Upper lobe of left lung (tissue), 4 donors: ENCODE measurements around the gene SMARCA1.

Source experiments
- CTCF ChIP-seq, 6 experiments: fragments of 450-650 bp in 4 of 6; fragments of 200-600 bp in 2 of 6; sonication (generic) in 2 of 6; IDR thresholded peaks; one replicate each; pipeline ENCODE4 v1.5.1; 2016 to 2019; ENCODE audit warnings: antibody characterized with exemption in 6 of 6
- POLR2A ChIP-seq, 4 donors: fragments of 450-650 bp; IDR thresholded peaks; one replicate each; pipeline ENCODE4 v1.5.1; 2016 to 2017; ENCODE audit warnings: antibody characterized with exemption in 4 of 4, mild to moderate bottlenecking in 2 of 4
- POLR2AphosphoS5 ChIP-seq, 2 donors: sonication (generic); formaldehyde crosslinking; IDR thresholded peaks; one replicate each; pipeline ENCODE4 v1.5.1; 2017; ENCODE audit warnings: antibody characterized with exemption in 2 of 2

DNA sequence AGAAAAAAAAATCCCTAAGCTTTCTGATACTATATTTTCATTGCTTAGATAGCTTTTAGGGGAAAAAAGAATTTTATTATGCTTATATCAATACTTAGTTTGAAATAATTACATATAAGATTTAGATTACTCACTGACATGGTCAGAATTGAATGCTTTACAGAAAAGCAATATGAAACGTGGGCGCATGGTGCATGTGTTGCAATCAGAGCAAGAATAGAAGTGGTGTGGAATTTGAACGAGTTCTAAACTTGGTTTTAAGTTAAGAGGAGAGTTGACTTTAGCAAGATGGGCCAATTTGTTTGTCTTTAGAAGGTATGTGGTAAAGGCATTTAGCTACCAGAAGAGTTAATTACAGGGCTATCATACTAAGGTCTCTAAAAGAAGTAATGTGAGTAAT lies 38.2 kb upstream of the SMARCA1 start:
- no peak for TF ChIP-seq CTCF (IDR thresholded peaks at IDR 0.05)
- no peak for TF ChIP-seq POLR2A (IDR thresholded peaks at IDR 0.05)
- TF ChIP-seq POLR2AphosphoS5 (IDR thresholded peaks at IDR 0.05): no peak
